Stimulated activated CD8-positive, alpha-beta memory T cell treated with anti-CD3 and anti-CD28 coated beads, Interleukin-7, amount 100 ng/mL, for 24 hours (primary cell): Measurements from ENCODE around the gene BABAM2.

Experiments used
- DNase-seq: peaks from one replicate; pipeline ENCODE4 v3.0.0-alpha.2; 2020; ENCODE audit warnings: low read depth

BABAM2 gene

GRCh38 chr2:28209261-28209691, 318.7 kb downstream of the BABAM2 start:
- no peak for DNase-seq

GRCh38 chr2:28209864-28210263, 319.3 kb downstream of the BABAM2 start:
- no peak for DNase-seq

GRCh38 chr2:28210535-28210934, 320.0 kb downstream of the BABAM2 start:
- DNase-seq = no peak

- DNase-seq = no peak
These were observed 325.8 kb downstream of the BABAM2 start for GRCh38 chr2:28216331-28216730.

GRCh38 chr2:28217042-28217740, 326.7 kb downstream of the BABAM2 start:
- no peak for DNase-seq

- no peak for DNase-seq
These were observed 328.6 kb downstream of the BABAM2 start for GRCh38 chr2:28219138-28219537.

- DNase-seq = no peak
These were observed 329.3 kb downstream of the BABAM2 start for GRCh38 chr2:28219758-28220368.

GRCh38 chr2:28224648-28225472, 334.3 kb downstream of the BABAM2 start:
- no peak for DNase-seq

- DNase-seq = no peak
These were observed 335.0 kb downstream of the BABAM2 start for GRCh38 chr2:28225473-28226080.

GRCh38 chr2:28226558-28226957, 336.0 kb downstream of the BABAM2 start:
- DNase-seq = no peak

- DNase-seq = no peak
These were observed 337.0 kb downstream of the BABAM2 start for GRCh38 chr2:28227498-28227897.

- no peak for DNase-seq
These were observed 338.0 kb downstream of the BABAM2 start for GRCh38 chr2:28228434-28228995.

- DNase-seq = no peak
These were observed 340.6 kb downstream of the BABAM2 start for GRCh38 chr2:28231110-28231631.

- DNase-seq = no peak
These were observed 341.8 kb downstream of the BABAM2 start for GRCh38 chr2:28232295-28232694.

GRCh38 chr2:28233164-28233676, 342.7 kb downstream of the BABAM2 start:
- DNase-seq = no peak

- DNase-seq = no peak
These were observed 344.3 kb downstream of the BABAM2 start for GRCh38 chr2:28234807-28235206.

GRCh38 chr2:28239207-28239606, 348.7 kb downstream of the BABAM2 start:
- DNase-seq = no peak

GRCh38 chr2:28240937-28241336, 350.4 kb downstream of the BABAM2 start:
- DNase-seq = no peak

GRCh38 chr2:28247290-28247689, 356.8 kb downstream of the BABAM2 start:
- DNase-seq = no peak

- DNase-seq = no peak
These were observed 357.2 kb downstream of the BABAM2 start for GRCh38 chr2:28247734-28248133.

GRCh38 chr2:28248511-28248910, 358.0 kb downstream of the BABAM2 start:
- no peak for DNase-seq

GRCh38 chr2:28250006-28250405, 359.5 kb downstream of the BABAM2 start:
- no peak for DNase-seq
